Urothelium cell line (cell line): ENCODE measurements around the gene GRK4.

Source experiments
- DNase-seq: peaks from one replicate; pipeline ENCODE4 v3.0.0; 2011; ENCODE audit warnings: low spot score, mixed read lengths
- FAIRE-seq: peaks from 2 replicates; lab custom pipeline; 2011; peaks lifted over from hg19 to GRCh38; lab: Jason Lieb, UNC

GRK4 gene

DNA sequence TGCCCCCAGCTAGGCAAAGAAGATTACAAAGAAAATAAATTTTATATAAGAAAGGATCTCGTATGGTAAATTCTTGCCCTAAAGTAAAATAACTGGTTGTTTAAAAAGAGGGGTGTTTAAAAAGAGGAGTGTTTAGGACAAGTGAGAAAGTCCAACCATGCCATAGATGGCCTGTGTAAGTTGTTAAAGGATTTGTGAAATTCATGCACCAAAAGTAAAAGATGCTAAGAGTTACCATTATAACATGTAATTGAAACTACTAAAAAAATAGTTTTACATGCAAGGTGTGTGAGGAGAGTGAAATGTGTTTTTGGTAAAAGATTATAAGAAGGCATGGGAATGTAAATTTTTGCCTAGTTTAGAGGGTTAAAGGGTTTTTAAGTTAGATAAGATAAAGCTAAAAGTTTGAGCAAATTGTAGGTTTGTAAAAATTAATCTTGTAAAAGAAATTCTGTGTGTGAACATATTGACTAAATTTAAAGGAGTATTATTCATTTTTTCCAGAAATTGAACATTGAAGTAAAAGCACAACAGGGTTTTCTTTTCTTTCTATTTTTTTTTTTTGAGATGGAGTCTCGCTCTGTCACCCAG is 90.9 kb downstream of the GRK4 start:
- DNase-seq, result no peak
- FAIRE-seq, result no peak

- DNase-seq (no peak), FAIRE-seq (no peak)
Measured at GRCh38 chr4:3059943-3060342, 96.6 kb downstream of the GRK4 start.

DNA sequence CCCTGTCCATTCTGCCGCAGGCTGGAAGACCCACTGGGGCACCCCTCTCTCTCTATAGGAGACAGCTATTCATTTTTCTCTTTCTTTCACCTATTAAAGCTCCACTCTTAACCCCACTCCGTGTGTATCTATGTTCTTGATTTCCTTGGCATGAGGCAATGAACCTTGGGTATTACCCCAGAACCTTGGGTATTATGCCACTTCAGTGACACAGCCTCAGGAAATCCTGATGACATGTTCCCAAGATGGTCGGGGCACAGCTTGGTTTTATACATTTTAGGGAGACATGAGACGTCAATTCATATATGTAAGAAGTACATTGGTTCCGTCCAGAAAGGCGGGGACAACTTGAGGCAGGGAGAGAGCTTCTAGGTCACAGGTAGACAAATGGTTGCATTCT is 97.6 kb downstream of the GRK4 start:
- no peak for FAIRE-seq
- no peak for DNase-seq

DNA sequence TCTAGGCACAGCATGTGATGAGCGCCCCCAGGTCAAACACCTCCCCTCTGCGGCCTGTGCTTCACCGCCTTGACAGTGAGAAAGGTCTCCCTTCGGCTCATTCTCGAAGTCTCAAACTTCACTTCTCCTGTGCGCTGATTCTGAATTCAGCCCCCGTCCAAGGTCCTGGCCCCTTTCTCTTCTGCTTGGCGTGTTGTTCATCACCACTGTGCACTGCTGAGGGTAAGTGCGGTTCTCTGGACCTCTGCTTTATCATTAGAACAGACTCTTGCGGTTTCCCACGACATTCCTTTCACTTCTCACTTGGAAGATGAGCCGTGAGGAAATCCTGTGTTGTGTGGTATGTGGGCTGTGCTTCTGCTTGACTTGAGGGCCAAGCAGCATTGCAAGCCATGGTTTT is 99.1 kb downstream of the GRK4 start:
- DNase-seq (peak; percentile 11), FAIRE-seq (no peak)

GRCh38 chr4:3065551-3065950 is 102.2 kb downstream of the GRK4 start:
- FAIRE-seq (no peak), DNase-seq (no peak)

DNA sequence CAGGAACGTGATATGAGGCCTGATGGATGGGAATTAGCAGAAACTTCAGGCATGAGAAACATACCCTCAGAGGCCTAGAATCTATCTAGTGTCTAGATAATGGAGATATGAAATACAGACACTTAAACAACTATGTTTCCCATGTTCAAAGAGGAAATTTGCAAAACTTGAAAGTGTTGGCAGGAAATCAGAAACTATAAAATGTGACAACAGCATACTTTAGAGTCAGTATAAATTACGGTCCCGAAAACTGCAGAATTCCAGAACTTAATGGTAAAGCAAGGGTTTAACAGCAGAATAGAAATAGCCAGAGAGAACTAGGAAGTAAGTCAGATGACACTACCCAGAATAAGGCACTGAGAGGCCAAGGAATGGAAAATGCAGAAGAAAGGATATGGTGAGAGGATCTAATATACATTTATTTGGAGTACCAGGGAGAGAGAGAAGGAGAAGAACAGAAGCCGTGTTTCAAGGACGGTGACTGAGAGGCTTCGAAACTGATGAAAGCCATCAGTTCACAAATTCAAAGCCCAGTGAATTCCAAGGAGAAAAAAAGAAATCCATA is 103.5 kb downstream of the GRK4 start:
- FAIRE-seq (no peak), DNase-seq (no peak)

DNA sequence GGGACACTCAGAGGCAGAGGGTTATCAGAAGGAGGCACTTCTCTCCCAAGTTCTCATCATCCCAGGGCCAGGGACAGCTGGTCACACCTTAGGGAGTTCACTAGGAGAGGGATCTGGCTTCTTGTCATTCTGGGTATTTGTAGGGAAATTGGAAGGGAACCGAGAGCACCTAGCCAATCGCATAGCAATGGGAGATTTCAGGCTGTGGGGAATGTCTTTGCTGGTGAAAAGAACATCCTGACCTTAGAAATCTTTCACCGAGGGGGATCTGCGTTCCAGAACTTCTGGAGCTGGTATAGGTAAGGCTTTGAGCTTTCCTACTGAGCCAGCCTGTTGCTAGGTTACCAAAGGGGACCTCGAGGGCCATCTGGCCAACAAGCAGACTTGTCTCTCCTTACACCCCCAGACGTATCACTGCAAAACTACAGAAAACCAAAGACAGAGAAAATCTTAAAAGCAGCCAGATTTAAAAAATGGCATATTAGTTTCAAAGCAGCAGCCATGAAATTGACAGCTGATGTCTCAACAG is 104.2 kb downstream of the GRK4 start:
- FAIRE-seq, result no peak
- DNase-seq, result no peak

DNA sequence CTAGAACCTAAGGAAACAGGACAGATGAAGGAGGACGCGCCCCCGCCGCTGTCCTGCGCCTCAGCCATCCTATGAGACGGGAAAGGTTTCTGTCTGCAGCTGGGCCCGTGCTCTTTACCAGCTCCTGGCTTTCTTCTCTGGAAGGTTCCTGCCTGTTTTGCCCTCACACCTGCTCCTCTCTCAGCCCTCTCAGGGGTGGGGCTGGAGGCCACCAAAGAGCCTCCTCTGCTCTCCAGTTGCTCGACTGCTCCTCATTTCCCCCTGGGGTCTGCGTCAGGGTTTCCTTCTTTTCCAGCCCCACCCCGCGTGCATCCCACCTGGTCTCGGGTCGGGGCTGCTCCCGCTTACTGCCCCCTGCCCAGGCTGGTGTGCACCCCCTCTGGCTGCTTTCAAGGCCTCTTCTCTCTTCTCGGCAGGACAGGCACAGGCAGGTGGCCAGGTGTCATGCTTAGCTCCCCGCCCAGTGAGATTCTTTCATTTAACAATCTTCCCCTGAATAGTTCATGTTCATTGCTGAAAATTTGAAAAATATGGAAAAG is 106.4 kb downstream of the GRK4 start:
- no peak for DNase-seq
- no peak for FAIRE-seq

GRCh38 chr4:3070709-3071500 is 107.5 kb downstream of the GRK4 start:
- no peak for FAIRE-seq

GRCh38 chr4:3071811-3072210 is 108.4 kb downstream of the GRK4 start:
- DNase-seq (no peak), FAIRE-seq (no peak)

More at GRCh38 chr4:3070709-3071500, 107.5 kb downstream of the GRK4 start:
- DNase-seq, result no peak

- DNase-seq (no peak), FAIRE-seq (no peak)
Measured at GRCh38 chr4:3073158-3074077, 110.0 kb downstream of the GRK4 start.

DNA sequence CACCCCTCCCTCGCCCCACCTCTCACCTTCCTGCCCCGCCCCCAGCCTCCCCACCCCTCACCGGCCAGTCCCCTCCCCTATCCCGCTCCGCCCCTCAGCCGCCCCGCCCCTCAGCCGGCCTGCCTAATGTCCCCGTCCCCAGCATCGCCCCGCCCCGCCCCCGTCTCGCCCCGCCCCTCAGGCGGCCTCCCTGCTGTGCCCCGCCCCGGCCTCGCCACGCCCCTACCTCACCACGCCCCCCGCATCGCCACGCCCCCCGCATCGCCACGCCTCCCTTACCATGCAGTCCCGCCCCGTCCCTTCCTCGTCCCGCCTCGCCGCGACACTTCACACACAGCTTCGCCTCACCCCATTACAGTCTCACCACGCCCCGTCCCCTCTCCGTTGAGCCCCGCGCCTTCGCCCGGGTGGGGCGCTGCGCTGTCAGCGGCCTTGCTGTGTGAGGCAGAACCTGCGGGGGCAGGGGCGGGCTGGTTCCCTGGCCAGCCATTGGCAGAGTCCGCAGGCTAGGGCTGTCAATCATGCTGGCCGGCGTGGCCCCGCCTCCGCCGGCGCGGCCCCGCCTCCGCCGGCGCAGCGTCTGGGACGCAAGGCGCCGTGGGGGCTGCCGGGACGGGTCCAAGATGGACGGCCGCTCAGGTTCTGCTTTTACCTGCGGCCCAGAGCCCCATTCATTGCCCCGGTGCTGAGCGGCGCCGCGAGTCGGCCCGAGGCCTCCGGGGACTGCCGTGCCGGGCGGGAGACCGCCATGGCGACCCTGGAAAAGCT is 110.9 kb downstream of the GRK4 start, which contains the start of the genes HTT and HTT-AS:
TSS of gene HTT (plus strand) at position 604 of the 768 bp plus-strand sequence. CDS start at position 749, 145 bp downstream.
TSS of gene HTT-AS (minus strand) at position 461 of the 768 bp plus-strand sequence.
- DNase-seq (peak; percentile 95), FAIRE-seq (peak; percentile 79)

DNA sequence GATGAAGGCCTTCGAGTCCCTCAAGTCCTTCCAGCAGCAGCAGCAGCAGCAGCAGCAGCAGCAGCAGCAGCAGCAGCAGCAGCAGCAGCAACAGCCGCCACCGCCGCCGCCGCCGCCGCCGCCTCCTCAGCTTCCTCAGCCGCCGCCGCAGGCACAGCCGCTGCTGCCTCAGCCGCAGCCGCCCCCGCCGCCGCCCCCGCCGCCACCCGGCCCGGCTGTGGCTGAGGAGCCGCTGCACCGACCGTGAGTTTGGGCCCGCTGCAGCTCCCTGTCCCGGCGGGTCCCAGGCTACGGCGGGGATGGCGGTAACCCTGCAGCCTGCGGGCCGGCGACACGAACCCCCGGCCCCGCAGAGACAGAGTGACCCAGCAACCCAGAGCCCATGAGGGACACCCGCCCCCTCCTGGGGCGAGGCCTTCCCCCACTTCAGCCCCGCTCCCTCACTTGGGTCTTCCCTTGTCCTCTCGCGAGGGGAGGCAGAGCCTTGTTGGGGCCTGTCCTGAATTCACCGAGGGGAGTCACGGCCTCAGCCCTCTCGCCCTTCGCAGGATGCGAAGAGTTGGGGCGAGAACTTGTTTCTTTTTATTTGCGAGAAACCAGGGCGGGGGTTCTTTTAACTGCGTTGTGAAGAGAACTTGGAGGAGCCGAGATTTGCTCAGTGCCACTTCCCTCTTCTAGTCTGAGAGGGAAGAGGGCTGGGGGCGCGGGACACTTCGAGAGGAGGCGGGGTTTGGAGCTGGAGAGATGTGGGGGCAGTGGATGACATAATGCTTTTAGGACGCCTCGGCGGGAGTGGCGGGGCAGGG is 111.7 kb downstream of the GRK4 start:
- peak; percentile 52 for DNase-seq
- no peak for FAIRE-seq

- DNase-seq (no peak), FAIRE-seq (no peak)
Measured at GRCh38 chr4:3075652-3075981, 112.2 kb downstream of the GRK4 start.

DNA sequence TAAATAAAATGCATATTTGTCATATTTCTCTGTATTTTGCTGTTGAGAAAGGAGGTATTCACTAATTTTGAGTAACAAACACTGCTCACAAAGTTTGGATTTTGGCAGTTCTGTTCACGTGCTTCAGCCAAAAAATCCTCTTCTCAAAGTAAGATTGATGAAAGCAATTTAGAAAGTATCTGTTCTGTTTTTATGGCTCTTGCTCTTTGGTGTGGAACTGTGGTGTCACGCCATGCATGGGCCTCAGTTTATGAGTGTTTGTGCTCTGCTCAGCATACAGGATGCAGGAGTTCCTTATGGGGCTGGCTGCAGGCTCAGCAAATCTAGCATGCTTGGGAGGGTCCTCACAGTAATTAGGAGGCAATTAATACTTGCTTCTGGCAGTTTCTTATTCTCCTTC is 114.4 kb downstream of the GRK4 start:
- DNase-seq (no peak), FAIRE-seq (no peak)

- FAIRE-seq (no peak), DNase-seq (no peak)
Measured at GRCh38 chr4:3079694-3080123, 116.3 kb downstream of the GRK4 start.

- FAIRE-seq (no peak), DNase-seq (no peak)
Measured at GRCh38 chr4:3082925-3083515, 119.6 kb downstream of the GRK4 start.

DNA sequence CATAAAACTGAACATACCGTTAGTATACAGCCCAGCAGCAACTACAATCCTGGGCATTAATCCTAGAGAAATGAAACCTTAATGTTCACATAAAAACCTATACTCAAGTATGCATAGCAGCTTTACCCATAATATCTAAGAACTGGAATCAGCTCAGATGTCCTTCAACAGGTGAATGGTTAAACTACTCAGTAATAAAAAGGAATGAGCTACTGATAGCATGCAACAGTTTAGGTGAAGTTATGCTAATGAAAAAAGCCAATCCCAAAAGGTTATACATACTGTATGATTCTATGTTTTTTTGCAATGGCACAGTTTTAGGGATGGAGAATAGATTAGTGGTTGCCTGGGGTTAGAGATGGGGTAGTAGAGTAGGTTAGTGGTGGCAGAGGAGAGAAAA is 120.4 kb downstream of the GRK4 start:
- DNase-seq, result no peak

More for the DNA sequence above, 120.4 kb downstream of the GRK4 start:
- FAIRE-seq, result no peak
